ENCODE data around the gene IL1RAPL1. TPM values are rescaled to one million over a fixed set of nuclear protein-coding genes. Genes with fewer than 3 reads are reported as not detected.

The IL1RAPL1 gene
- total and polyA plus RNA-seq, 9 of the 15 experiments (the other 6 are each of a cell fraction or from before 2014, with no cell fraction given): 0.04 to 0.07 (median 0.04) TPM; not detected in 6

DNA sequence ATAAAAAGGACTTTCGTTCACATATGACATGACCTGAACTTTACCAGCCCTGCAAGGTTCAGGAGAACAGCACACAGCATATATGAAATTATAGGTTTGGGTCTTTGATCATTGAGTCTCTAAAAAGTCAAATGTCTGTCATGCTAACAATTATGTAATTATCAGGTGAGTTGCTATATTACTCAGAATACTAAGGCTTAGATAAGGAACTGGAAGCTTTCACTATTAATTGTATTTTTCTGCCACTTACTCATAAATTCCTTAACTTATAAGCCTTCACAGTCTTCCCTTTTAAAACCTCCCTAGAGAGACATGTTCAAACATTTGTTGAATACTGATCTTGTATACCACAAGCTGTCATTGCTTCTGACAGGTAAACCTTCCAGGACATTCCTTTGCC is 1335.4 kb downstream of the IL1RAPL1 start:
- Histone ChIP-seq H3K4me1 (replicated peaks in 1 of 2; ENCODE audit: control insufficient read depth in 2 of 2, insufficient read depth in 2 of 2, low read length in 2 of 2) (no peaks in the 10 kb centered on the region), H3K4me2 (ENCODE audit: insufficient read depth, low read length) (no peak overlapping the region), H3K36me3 (ENCODE audit: control insufficient read depth, insufficient read depth, low read length) (no peaks in the 10 kb centered on the region), H3K9me3 (replicated peaks; ENCODE audit: control insufficient read depth, insufficient read depth, low read depth, low read length) (no peaks in the 10 kb centered on the region), H3K4me3 (no peak overlapping the region), H3K9ac (ENCODE audit: insufficient read depth in 1 of 2, low read depth in 2 of 2, low read length in 2 of 2) (no peak overlapping the region), H3K9me1 (ENCODE audit: control insufficient read depth, insufficient read depth, low read length) (no peaks in the 10 kb centered on the region), H3K79me2 (ENCODE audit: control insufficient read depth, insufficient read depth, low read length) (no peaks in the 10 kb centered on the region), H3K27me3 (ENCODE audit: control insufficient read depth in 2 of 2, insufficient read depth in 2 of 2, low read length in 2 of 2) (no peaks in the 10 kb centered on the region), H3K27ac (ENCODE audit: extremely low read depth, low read depth, low read length) (no peak overlapping the region), H2AFZ (ENCODE audit: low read depth, low read length) (no peak overlapping the region), H4K20me1 (replicated peaks; ENCODE audit: control insufficient read depth, insufficient read depth, low read length) (no peaks in the 10 kb centered on the region)
- ChIA-PET POLR2A (no interaction called here), CTCF (ENCODE audit: low intra/inter-chr PET ratio) (no interaction called here)
- no TSS peak for BruUV-seq (replicated peaks)
- DNase-seq (ENCODE audit: extremely low read depth in 1 of 4, low spot score in 3 of 4) (no peak), FAIRE-seq (no peak), ATAC-seq (no peak)
- WGBS (ENCODE audit: insufficient coverage, low coverage, missing lambda C conversion rate): 0% methylated on average over 1 of the region's 1 CpG
- intact Hi-C loops (cut with micrococcal nuclease): no loop called here
- in situ Hi-C loops (cut with MboI): no loop called here
- no peak for TF ChIP-seq CXXC5 (CRISPR knock-in tag; IDR thresholded peaks at IDR 0.05)
- no peak for TF ChIP-seq SAP30 (IDR thresholded peaks at IDR 0.05; ENCODE audit: borderline replicate concordance, insufficient read depth, low read depth, low read length, poor library complexity, severe bottlenecking)
- TF ChIP-seq NKRF (IDR thresholded peaks at IDR 0.05; ENCODE audit: borderline replicate concordance): no peak
- TF ChIP-seq, protein P1, sequence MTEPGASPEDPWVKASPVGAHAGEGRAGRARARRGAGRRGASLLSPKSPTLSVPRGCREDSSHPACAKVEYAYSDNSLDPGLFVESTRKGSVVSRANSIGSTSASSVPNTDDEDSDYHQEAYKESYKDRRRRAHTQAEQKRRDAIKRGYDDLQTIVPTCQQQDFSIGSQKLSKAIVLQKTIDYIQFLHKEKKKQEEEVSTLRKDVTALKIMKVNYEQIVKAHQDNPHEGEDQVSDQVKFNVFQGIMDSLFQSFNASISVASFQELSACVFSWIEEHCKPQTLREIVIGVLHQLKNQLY (CRISPR knock-in tag; conservative IDR thresholded peaks at IDR 0.05): no peak
- TF ChIP-seq ZNF134 (CRISPR knock-in tag; conservative IDR thresholded peaks at IDR 0.05): no peak
- TF ChIP-seq ZNF79 (CRISPR knock-in tag; IDR thresholded peaks at IDR 0.05; ENCODE audit: low read depth): no peak
- no peak for TF ChIP-seq ID3 (CRISPR knock-in tag; IDR thresholded peaks at IDR 0.05)
- TF ChIP-seq ID3 (tag; IDR thresholded peaks at IDR 0.05): no peak
- TF ChIP-seq NR3C1 (CRISPR knock-in tag; IDR thresholded peaks at IDR 0.05): no peak
- no peak for TF ChIP-seq HMG20B (CRISPR knock-in tag; IDR thresholded peaks at IDR 0.05)
- TF ChIP-seq, protein P2, sequence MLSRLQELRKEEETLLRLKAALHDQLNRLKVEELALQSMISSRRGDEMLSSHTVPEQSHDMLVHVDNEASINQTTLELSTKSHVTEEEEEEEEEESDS (CRISPR knock-in tag; IDR thresholded peaks at IDR 0.05): no peak
- TF ChIP-seq, protein P3, sequence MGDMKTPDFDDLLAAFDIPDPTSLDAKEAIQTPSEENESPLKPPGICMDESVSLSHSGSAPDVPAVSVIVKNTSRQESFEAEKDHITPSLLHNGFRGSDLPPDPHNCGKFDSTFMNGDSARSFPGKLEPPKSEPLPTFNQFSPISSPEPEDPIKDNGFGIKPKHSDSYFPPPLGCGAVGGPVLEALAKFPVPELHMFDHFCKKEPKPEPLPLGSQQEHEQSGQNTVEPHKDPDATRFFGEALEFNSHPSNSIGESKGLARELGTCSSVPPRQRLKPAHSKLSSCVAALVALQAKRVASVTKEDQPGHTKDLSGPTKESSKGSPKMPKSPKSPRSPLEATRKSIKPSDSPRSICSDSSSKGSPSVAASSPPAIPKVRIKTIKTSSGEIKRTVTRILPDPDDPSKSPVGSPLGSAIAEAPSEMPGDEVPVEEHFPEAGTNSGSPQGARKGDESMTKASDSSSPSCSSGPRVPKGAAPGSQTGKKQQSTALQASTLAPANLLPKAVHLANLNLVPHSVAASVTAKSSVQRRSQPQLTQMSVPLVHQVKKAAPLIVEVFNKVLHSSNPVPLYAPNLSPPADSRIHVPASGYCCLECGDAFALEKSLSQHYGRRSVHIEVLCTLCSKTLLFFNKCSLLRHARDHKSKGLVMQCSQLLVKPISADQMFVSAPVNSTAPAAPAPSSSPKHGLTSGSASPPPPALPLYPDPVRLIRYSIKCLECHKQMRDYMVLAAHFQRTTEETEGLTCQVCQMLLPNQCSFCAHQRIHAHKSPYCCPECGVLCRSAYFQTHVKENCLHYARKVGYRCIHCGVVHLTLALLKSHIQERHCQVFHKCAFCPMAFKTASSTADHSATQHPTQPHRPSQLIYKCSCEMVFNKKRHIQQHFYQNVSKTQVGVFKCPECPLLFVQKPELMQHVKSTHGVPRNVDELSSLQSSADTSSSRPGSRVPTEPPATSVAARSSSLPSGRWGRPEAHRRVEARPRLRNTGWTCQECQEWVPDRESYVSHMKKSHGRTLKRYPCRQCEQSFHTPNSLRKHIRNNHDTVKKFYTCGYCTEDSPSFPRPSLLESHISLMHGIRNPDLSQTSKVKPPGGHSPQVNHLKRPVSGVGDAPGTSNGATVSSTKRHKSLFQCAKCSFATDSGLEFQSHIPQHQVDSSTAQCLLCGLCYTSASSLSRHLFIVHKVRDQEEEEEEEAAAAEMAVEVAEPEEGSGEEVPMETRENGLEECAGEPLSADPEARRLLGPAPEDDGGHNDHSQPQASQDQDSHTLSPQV (IDR thresholded peaks at IDR 0.05): no peak
- TF ChIP-seq LCOR (CRISPR knock-in tag; IDR thresholded peaks at IDR 0.05): no peak
- TF ChIP-seq ZNF436 (CRISPR knock-in tag; IDR thresholded peaks at IDR 0.05): no peak
- TF ChIP-seq PTBP1 (IDR thresholded peaks at IDR 0.05; ENCODE audit: low read depth, low read length): no peak

Measured in K562 (cell line).